Thyroid gland (tissue), 4 donors: ENCODE measurements around the gene ACLY.

ENCODE experiments used
- POLR2A ChIP-seq, 2 donors: fragments of 450-650 bp; IDR thresholded peaks; one replicate each; pipeline ENCODE4 v1.6.1; 2017; ENCODE audit warnings: antibody characterized with exemption in 2 of 2, mild to moderate bottlenecking in 2 of 2, moderate library complexity in 1 of 2
- TF ChIP-seq, protein P1 (sequence below), 6 experiments: fragments of 200-600 bp in 3 of 6; fragments of 450-650 bp in 3 of 6; sonication (generic) in 3 of 6; IDR thresholded peaks; one replicate each; pipeline ENCODE4 v1.5.1; 2016 to 2019; ENCODE audit warnings: antibody characterized with exemption in 6 of 6, mild to moderate bottlenecking in 2 of 6, inconsistent platforms in 1 of 6, moderate library complexity in 1 of 6

DNA sequence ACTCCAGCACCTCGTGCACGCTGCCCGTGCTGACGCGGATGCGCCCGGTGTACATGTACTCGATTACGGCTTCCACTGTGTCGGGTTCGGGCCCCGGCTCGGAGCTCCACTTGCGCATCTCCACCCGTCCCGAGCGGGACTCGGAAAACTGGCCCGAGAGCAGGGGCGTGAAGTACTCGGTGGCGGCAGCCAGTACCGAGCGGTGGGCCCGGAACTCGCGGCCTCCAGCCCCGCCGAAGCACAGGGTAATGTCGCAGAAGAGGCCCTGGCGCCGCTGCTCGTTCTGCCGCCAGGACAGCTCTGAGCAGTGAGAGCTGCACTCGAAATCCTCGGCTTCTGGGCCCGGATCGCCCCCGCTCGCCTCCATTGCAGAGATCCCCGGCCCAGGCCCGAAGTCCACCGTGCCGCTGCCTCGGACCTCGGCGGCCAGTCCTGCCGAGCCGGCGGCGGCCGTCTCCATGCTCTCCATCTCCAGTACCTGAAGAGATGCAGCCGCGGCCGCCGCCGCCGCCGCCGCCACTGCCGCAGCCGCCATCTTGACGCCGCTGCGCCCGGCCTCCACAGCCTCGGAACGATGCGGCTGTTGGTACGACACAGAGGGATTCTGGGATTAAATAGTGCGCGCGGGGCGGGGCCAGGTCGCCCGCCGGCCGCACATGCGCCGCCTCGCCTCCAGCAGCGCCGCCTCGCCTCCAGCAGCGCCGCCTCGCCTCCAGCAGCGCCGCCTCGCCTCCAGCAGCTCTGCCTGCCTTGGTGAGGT lies 53.7 kb downstream of the ACLY start, which contains the start of gene KLHL11:
- TF ChIP-seq, protein P1, sequence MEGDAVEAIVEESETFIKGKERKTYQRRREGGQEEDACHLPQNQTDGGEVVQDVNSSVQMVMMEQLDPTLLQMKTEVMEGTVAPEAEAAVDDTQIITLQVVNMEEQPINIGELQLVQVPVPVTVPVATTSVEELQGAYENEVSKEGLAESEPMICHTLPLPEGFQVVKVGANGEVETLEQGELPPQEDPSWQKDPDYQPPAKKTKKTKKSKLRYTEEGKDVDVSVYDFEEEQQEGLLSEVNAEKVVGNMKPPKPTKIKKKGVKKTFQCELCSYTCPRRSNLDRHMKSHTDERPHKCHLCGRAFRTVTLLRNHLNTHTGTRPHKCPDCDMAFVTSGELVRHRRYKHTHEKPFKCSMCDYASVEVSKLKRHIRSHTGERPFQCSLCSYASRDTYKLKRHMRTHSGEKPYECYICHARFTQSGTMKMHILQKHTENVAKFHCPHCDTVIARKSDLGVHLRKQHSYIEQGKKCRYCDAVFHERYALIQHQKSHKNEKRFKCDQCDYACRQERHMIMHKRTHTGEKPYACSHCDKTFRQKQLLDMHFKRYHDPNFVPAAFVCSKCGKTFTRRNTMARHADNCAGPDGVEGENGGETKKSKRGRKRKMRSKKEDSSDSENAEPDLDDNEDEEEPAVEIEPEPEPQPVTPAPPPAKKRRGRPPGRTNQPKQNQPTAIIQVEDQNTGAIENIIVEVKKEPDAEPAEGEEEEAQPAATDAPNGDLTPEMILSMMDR (IDR thresholded peaks at IDR 0.05): no peak
- TF ChIP-seq POLR2A (IDR thresholded peaks at IDR 0.05): peak; percentile 62 to 94
